Stimulated activated CD8-positive, alpha-beta memory T cell treated with anti-CD3 and anti-CD28 coated beads, Interleukin-4, amount 100 ng/mL, for 24 hours (primary cell): ENCODE results near the gene GLB1L2.
"Not testable (repeated sequence)": the region's sequence is repeated elsewhere in the genome, so short reads cannot be mapped to it uniquely, and the experiment has no call there.

Experiments
- DNase-seq: peaks from one replicate; pipeline ENCODE4 v3.0.0-alpha.2; 2020; ENCODE audit warnings: low read depth

GLB1L2 gene

DNA sequence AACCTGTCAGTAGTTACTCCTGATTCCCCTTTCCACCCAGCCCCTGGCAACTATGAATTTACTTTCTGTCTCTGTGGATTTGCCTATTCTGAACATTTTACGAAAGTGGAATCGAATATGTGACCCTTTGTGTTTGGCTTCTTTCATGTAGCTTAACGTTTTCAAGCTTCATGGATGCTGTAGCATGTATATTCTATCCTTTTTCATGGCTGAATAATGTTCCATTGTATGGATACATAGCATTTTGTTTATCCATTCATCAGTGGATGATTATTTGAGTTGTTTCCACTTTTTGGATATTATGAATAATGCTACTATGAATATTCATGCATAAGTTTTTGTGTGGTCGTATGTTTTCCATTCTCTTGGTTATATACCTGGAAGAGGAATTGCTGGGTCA lies 9.2 kb upstream of the GLB1L2 start:
- no peak for DNase-seq

DNA sequence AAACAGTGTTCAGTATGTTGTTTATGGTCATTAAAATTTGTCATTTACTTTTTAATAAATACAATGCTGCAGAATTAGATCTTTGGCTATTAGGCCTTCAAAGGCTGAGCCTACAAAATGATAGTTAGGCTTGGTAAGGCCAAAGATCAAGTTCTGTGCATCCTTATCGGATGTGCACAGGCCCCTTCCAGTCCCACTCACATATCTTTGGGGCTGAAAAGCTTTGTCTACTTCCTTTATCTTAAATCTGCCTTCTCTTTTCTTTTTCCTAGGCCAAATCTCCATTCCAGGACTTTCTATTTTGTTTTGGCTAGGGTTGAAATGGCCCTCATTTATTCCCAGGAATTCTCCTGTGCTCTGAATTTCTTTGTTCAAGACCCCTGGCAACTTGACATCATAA lies 3.4 kb upstream of the GLB1L2 start:
- no peak for DNase-seq

DNA sequence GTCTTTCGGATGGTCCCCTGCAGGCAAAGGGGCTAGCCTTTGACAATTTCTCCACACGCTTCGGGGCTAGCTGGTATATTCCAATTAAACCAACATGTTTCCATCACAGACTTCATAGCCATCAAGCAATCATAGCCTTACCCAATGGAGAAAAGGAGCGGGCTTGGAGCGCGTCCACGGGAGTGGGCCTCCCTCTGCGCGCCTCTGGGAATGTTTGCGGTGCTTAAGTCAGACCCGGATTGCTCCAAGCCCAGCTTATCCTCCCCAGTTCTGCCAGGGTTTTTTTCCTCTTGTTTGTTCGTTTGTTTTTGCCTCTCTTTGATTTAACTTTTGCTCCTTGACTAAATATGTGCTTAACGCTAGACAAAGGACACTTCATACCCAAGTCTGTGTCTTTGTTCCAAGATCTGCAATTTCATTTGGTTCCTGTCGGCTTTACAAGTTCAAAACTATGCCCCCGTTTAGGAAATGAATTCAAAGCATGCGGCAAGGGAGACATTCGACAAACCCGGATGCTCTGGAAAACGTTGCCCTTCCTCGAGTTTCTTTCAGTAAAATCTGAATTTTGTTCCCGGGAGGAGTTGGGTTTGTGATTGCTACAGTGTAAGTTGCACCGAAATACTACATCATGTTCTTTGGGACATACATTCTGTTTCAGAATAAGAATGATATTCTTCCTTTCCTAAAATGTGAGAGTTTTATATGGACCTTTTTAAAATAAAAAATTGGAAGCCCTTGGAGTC lies 1.0 kb upstream of the GLB1L2 start:
- DNase-seq: no peak

DNA sequence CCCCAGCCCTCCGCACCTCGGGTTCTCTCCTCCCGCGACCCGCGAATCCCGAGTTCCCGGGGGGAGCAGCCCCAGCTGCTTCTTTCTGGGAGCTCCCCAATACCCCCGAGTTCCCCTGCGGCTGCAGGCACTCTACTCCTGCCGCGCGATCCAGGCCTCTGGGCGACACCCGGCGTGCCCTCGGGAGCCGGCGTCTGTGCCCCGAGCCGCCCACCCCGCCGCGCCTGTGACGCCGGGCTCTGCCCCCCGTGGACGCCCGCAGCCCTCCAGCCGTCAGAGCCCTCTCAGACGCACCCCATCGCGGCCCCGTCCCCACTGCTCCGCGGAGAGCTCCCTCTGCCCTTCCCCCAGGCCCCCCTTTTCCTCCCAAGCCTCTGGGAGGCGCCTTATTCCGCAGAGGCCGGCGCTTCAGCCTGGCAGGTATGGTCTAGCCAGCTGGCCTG lies 422 bp downstream of the GLB1L2 start:
- DNase-seq: no peak

- no peak for DNase-seq
Measured at GRCh38 chr11:134332782-134333181, 994 bp downstream of the GLB1L2 start.

DNA sequence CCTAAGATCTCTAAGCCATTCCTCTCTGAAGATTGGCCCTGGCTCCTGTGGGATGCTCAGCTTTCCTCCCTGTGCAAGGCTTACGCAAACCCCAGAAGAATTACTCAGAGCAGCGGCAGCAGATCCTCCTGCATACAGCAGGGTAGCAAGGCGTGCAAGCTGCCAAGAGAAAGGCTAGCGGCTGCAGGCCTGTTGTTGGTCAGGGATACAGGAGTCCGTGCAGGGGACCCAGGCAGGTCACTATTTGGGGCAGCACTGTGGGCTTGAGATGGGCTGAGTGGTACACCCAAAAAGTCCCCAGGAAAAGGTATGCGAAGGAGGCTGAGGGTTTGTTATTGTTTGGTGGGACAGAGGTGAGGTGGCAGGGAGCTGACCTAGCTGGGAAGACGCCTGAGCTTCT lies 1.5 kb downstream of the GLB1L2 start:
- DNase-seq: no peak

DNA sequence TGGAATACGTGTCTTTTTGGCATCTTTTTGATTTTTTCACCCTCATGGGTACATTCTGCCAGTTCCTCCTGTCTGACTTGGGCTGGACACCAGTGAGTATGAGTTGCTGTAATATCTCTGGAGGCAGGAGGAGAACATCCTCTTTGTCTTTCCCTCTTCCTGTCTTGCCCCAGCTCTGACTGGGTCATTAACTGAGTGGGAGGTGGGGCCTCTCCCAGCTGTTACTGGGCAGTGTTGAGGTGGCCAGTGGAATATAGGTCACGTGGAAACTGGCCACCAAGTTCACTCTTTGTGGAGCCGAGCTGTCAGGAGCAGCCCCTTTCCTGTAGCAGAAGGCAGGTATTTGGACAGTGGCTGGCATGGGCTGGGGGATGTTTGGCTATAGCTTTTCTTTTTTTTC lies 2.2 kb downstream of the GLB1L2 start:
- no peak for DNase-seq

GRCh38 chr11:134334796-134335571 lies 3.2 kb downstream of the GLB1L2 start:
- DNase-seq: no peak

- DNase-seq: no peak
Measured at GRCh38 chr11:134337051-134337450, 5.3 kb downstream of the GLB1L2 start.

GRCh38 chr11:134338068-134338467 lies 6.3 kb downstream of the GLB1L2 start:
- DNase-seq: no peak

GRCh38 chr11:134338654-134339053 lies 6.9 kb downstream of the GLB1L2 start:
- DNase-seq: no peak

GRCh38 chr11:134339756-134340155 lies 8.0 kb downstream of the GLB1L2 start:
- no peak for DNase-seq

GRCh38 chr11:134340354-134340964 lies 8.7 kb downstream of the GLB1L2 start:
- no peak for DNase-seq

- no peak for DNase-seq
Measured at GRCh38 chr11:134341805-134342571, 10.2 kb downstream of the GLB1L2 start.

DNA sequence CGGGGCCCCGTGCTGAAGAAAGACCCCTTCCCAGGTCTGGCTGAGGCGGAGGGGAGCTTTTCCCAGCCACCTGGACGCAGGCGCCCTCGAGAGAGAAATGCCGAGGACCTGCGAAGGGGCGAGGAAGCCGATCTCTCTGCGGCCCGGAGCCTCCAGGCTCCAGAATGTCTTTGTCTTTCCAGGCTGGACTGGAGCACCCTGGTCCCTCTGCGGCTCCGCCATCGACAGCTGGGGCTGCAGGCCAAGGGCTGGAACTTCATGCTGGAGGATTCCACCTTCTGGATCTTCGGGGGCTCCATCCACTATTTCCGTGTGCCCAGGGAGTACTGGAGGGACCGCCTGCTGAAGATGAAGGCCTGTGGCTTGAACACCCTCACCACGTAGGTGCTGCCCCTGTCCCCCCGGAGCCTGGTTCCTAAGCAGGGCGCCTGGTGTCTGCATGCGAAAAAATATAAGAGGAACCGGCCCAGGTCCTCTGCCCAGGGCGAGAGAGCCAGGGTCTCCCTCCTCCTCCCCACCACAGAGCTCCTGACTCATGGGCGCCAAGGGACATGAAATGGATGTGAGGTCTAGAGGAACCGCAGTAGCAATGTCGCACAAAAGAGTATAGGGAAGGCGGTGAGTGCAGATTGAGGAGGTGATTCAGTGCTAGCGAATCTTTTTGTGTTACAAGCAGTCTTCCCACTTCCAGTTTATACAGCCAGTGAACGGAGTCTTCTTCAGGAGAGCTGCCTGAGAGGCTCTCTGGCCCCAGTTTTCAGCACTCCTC lies 11.0 kb downstream of the GLB1L2 start:
- no peak for DNase-seq

DNA sequence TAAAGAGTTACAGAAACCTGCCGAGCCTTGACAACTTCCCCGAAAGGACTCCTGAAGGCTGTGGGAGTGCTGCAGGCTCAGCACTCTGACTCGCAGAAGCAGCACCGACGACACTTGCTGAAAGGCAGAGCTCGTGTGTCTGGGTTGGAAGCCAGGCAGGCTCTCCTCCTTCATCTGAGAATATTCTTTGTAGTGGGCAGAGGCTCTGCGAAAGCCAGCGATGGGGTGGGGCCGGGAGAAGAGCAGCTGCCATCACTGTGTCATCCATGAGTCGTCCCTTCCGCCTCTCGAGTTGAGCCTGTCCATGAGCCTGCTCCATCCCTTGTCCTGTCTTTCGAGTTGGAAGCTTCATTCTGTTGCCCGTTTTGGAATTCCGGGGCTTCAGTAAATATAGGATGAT lies 11.9 kb downstream of the GLB1L2 start:
- no peak for DNase-seq

- DNase-seq: not testable (repeated sequence)
Measured at GRCh38 chr11:134344497-134345236, 12.9 kb downstream of the GLB1L2 start.

- no peak for DNase-seq
Measured at GRCh38 chr11:134345237-134345550, 13.4 kb downstream of the GLB1L2 start.

DNA sequence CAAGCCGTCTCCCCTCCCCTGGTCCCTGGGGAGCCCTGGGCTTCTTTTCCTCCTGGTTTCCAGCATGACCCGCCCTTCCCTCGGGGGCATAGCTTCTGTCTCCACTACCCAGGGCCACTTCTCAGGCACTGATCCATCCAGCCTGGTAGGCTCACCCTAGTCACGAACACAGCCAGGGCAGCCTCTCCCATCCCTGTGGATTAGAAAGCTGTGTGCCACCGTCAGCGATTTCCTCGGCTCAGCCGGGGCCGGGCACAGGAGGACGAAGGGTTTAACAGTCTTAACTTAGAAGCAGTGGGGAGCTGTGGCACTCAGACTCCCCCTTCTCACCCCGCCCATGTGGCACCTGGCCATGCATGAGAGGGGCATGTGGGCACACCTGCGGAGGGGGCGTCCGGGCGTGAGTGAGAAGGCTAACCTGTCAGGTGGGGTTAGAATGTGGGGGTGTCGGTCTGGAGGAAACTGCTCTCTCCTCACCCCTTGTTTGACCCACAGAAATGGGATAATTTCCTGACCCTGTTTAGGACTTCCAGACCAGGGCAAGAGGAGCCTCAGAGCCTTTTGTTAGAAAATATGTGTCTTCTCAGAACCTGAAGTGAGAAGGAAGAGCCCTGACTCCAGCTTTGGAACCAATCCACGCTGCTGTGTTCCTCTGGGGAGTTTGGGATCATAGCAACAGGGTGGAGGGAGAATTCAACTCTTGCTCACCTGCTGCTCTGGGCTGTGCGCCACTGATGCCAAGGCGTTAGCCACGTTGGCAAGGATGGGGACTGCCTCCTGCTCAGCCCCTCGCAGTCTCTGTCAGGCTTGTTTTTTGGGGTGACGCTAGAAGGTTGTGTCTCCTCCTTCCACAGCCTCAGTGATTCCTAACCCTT lies 14.6 kb downstream of the GLB1L2 start:
- DNase-seq: no peak

DNA sequence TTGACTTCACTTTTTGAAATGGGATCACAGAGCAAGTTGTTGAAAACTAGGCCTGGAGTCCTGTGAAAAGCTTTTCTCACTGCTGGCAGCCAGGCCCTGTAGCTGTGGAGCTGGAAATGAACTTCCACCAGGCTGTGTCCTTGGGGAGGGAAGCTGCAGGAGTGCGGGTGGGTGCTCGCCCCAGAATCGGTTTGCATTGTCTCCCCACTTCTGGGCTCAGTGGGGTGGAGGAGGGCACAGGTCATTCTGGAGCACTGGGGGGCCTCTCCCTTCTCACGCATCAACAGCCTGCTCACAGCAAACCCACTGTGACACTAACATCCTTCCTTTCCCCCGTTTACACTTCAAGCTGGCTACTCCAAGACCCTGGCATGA lies 15.2 kb downstream of the GLB1L2 start:
- no peak for DNase-seq
